Measurements from ENCODE around the gene UGCG.
A peak's percentile ranks its signal among the peaks of the same experiment; 100 is the strongest.
"Not testable (repeated sequence)": the region's sequence is repeated elsewhere in the genome, so short reads cannot be mapped to it uniquely, and the experiment has no call there.

UGCG gene

DNA sequence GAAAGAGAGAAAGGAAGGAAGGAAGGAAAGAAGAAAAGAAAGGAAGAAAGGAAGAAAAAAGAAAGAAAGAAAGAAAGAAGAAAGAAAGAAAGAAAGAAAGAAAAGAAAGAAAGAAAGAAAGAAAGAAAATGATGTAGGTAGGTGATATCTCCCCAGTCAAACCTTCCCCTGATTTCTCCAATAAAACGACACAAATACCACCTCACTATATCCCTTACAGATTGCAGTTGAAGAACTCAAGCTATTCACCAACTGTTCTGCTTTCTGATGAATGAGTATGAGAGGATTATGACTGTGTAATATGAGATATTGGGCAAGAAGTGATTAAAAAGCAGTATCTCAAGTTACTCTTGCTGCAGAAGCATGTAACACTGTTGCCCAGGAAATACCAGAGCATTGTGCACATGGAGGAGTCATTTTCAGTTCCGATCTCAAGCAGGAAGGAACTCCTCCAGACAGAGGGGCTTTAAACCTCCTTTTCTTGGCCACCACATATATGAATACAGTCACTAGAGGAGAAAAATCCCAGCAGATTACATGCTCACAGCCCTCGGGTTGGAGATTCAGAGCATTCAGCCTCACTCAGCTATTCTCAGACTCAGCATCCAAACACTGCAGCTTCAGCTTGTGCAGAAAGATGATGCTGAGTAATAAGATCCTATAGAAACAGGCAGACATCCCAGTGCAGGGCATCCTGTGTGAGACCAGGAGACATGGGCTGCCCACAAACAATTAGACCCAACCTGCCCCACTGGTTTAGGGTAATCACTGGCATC is 61.4 kb downstream of the UGCG start:
- DNase-seq = peak; percentile 20

DNA sequence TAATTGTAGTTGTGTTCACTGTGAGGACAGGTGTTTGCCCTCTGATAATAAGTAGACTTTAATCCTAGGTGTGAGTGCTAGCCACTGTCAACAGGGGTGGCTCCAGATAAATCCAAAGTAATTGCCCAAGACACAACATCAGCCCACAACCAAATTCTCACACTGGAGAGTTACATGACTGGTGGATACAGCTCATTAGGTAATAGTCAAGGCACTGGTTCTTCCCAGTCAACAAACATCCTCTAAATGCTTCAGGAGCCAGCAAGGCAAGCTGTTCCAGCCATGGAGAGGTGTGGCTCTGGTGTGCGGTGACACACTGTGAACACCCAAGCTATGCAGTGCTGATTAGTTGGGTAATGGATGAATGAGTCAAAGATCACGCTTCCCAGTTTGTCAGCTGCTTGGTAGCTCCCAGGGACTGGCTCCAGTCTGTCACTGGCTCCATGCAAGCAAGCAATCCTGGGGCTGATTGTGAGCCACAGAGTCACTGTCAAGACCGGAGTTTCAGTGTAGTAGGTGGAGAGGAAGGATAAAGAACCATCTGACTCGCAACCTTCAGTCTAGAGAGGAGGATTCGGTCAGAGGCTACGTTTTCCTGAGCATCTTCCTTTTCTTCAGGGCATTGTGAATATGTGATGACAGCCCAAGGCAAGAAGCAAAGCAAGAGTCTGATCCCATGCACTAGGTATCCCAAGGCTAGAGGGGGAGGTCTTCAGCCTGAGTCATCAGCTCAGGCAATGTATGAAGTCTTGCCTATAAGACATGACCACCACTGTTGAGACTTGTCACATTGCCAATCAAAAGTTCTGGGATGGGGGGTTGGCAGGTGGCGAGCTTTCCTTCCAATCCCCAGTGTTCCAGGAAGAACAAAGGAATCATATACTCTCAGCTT is 63.1 kb downstream of the UGCG start:
- no peak for DNase-seq

DNA sequence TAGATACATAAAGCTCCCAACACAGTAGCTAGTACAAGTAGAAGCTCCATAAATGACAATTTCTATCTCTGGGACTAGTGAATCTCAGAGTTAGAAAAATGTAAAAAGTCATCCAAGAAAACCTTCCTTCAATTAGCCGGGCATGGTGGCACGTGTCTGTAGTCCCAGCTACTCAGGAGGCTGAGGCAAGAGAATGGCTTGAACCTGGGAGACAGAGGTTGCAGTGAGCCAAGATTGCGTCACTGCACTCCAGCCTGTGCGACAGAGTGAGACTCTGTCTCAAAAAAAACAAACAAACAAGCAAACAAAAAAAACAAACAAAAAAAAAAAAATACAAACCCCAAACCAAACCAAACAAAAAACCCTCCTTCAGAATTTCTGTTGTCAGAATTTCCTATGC is 63.9 kb downstream of the UGCG start:
- DNase-seq = not testable (repeated sequence)

DNA sequence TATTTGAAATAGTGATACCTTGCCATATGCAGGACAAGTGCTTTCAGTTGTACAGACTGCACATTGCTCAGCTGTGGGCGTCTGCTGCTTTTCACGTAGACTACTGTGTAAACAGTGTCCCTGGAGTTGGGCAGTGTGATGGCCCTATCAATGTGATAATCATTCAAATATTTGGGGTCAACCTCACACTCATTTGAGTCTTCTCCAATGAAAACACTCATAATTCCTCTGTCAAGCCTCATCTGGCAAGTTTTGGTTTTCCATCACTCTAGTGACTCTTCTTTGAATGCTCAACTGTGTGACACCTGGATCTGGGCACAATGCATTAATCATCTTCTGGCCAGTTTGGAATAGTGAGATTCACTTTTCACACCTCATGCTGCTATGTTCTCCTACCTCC is 64.4 kb downstream of the UGCG start:
- DNase-seq = no peak

DNA sequence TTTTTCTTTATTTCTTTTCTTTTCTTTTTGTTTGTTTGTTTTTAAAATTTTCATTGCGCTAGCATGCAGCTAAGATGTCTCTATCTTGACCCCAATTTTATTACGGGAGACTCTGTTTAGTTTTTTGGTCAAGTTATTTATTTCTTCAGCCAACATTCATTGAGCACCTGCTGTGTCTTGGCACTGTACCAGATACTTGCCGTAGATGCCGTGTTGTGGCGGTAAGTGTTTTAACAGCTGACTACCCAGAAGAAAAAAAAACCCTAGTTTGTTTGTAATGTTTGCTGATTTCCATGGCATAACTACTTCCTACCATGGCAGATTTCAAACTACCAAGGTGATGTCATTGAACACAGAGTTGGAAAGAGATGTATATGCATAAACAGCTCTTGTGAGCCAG is 65.0 kb downstream of the UGCG start:
- DNase-seq = no peak

DNA sequence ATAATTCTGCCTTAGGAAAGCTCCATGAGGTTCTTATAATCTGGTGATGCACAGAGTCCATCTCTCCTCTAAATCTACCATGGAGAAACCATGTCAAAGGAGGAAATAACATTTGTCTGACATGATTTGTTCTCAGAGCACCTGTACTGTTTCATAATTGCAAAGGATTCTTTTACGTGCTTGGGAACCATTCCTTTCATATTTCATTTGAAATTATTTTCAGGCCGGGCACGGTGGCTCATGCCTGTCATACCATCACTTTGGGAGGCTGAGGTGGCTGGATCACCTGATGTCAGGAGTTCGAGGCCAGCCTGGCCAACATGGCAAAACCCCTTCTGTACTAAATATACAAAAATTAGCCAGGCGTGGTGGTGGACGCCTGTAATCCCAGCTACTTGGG is 65.4 kb downstream of the UGCG start:
- no peak for DNase-seq

DNA sequence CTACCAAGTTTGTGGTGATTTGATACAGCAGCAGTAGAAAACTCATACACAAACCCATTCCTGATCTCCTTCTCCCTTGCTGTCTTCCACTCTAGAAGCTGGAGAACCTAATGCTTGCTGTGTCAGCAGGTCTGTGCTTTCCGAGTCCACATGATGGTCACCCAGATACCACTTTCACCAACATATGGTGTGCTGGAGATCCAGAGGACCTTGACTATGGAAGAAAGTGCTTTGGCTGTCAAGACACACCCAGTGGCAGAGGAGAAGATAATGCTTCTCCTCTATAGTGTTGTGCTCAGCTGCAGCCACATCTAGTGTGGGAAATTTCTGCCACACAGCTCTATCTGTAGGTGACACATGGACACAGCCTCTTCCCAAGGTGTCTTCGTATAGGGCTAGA is 67.4 kb downstream of the UGCG start:
- DNase-seq = no peak

DNA sequence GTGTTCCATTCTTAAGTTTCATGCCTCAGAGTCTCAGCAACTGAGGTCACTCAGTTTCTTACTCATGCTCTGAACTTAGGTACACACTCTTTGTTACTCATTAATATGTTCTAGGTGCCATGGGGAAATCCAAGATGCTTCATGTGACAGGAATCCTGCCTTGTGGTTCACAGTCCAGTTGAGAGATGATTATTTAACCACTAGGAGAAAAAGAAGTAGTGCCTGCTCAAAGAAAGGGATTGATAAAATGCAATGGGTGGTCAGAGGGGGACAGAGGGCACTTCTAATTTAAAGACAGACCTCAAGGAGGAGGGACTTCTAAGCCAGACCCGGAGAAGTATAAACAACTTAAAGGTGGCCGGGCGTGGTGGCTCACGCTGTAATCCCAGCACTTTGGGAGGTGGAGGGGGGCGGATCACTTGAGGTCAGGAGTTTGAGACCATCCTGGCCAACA is 69.0 kb downstream of the UGCG start:
- no peak for DNase-seq

DNA sequence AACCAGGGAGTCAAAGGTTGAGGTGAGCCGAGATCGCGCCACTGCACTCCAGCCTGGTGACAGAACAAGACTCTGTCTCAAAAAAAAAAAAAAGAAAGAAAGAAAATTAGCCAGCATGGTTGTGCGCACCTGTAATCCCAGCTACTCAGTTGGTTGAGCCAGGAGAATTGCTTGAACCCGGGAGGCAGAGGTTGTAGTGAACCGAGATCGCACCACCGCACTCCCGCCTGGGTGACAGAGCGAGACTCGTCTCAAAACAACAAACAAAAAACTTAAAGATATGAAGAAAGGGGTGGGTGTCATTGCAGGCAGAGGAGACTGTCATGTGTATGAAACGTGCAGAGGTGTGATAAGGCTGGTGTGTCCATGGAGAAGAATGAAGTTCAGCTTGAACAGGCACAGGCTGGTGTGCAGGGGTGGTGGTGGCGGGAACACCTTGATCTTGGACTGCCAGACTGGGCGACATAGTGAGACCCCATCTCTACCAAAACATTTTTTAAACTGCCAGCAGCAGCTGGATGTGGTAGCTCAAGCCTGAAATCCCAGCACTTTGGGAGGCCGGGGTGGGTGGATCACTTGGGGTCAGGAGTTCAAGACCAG is 69.6 kb downstream of the UGCG start:
- DNase-seq = no peak

DNA sequence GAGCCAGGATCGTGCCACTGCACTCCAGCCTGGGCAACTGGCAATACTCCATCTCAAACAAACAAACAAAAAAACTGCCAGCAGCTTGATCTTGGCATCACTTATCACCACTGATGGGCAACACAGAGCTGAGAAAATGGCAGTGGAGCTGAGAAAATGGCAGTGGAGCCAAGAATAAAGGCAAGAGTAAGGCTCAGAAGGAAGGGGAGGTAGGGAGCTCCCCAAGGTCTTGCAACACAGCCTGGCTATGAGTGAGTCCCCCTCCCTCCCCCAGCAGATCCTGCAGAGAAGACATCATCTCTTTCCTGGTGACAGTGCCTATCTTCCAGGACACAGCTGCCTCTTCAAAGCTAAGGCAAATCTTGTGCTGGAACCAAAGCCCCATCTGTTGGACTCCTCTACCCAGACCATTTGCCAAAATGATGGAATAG is 70.3 kb downstream of the UGCG start:
- no peak for DNase-seq

DNA sequence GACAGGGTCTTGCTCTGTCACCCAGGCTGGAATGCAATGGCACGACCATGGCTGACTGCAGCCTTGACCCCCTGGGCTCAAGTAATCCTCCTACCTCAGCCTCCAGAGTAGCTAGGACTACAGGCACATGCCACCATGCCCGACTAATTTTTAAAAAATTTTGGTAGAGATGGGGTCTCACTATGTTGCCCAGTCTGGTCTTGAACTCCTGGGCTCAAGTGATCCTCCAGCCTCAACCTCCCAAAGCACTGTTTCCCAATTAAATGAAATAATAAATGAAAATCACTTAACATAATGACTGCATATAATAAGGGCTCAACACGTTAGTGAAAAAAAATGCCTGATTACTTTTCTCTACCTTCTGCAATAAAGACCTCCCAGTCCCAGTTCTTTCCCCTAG is 71.0 kb downstream of the UGCG start:
- DNase-seq = no peak

DNA sequence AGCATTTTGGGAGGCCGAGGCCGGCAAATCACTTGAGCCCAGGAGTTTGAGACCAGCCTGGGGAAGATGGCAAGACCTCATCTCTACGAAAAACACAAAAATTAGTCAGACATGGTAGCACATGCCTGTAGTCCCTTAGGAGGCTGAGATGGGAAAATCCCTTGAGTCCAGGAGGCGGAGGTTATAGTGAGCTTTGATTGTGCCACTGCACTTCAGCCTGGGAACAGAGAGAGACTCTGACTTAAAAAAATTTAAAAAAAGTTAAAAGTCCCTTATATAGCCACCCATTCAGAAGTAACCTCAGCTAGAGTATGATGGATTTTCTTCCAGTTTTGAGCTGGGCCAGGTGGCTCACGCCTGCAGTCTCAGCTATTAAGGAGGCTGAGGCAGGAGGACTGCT is 72.4 kb downstream of the UGCG start:
- DNase-seq = no peak

DNA sequence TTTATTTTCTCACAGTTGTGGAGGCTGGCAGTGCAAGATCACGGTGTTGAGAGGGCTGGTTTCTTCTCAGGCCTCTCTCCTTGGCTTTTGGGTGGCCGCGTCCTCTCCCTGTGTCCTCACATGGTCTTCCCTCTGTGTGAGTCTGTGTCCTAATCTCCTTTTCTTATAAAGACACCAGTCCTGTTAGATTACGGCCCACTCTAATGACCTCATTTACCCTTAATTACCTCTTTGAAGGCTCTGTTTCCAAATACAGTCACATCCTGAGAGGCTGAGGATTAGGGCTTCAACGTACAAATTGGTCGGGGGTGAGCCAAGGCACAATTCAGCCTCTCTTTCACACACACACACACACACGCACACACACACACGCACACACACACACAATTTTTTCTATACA is 73.0 kb downstream of the UGCG start:
- no peak for DNase-seq

DNA sequence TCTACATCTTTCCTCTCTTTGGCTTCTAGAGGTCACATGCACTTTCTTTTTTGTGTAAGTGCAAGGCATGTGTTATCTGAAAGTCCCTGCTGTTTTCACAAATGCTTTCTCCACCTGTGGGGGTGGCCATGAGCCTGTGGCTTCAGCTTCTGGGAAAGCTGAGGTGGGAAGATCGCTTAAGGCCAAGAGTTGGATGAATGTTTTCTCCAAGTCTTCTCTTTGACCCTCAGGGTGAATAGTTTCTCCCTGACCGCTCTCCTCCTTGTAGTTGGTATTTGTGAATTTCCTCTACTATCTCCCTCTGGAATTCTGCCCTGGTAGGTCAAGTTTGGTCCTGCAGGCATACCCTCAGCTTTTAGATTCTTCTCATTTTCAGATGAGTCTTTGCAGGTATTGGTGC is 74.2 kb downstream of the UGCG start:
- DNase-seq = no peak

DNA sequence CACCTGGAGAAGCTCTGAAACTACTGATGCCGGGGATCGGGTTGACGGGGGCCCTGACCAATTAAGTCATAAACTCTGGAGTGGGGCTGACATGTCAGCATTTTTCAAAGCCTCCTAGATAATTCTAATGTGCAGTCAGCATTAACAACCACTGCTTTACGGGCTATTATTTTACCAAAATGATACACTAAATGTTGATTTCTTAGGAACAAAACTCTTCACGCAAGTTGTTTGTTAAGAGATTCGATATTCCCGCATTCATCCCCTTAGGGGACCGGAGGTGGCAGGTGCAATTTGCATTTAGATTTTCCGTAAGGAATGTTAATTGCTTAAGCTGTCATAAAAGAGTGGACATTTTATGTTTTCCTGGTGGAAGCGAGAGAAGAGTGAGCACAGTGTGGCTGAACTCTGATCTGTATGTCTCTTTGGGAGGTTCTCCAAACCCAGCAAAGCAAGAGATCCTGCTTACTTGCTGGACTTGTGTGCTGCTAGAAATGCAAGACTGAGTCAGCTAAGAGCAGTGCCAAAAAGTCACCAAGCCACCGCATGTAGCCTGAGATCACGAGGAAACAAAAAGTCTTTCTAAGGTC is 77.6 kb downstream of the UGCG start:
- no peak for DNase-seq

DNA sequence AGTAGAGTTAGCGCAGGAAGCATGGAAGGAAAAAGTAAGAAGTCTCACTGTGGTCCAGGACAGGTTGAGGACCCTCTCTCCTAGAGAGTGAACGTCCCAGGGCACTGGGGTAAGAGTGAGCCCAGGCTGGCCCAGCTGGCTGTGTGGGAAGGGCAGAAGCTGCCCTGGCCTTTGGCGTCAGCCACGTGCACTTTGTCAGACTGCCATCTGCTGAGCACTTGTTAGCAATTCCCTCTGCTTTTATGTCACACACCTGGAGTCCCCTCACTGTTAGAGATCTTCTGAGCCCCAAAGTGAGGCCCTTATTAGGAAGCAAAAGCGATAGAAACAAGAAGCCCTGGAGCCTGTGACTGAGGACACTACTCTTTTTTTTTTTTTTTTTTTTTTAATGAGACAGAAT is 79.1 kb downstream of the UGCG start:
- DNase-seq = peak; percentile 34

DNA sequence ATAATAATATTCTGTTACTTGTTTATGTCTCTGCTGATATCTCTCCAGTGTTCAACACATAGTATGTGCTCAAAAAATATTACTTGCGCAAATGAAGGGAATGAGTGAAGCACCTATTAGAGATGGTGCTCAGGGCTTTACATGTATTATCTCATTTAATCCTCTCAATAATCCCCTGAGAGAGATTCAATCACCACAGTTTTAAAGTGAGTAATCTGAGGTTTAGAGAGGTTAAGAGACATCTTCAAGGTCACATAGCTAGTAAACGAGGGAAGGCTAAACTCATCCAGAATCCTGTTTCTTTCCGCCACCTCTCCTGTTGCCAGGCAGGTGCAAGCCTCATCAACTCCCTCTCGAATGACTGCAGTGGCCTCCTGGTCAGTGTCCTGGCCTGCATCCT is 82.0 kb downstream of the UGCG start:
- DNase-seq = no peak

DNA sequence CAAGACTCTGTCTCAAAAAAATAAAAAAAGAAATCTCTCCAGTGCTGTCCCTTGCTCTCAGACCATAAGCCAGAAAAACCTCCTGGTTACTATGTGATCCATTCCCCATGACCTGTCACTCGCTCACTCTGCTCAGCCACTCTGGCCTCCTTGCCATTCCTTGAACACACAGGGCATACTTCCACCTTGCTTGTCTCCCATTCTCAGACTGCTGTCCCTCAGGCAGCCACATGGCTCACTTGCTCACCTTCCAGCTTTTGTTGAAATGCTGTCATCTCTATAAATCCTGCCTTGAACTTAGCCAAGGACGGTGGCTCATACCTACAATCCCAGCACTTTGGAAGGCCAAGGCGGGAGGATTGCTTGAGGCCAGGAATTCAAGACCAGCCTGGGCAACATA is 82.9 kb downstream of the UGCG start:
- DNase-seq = no peak

DNA sequence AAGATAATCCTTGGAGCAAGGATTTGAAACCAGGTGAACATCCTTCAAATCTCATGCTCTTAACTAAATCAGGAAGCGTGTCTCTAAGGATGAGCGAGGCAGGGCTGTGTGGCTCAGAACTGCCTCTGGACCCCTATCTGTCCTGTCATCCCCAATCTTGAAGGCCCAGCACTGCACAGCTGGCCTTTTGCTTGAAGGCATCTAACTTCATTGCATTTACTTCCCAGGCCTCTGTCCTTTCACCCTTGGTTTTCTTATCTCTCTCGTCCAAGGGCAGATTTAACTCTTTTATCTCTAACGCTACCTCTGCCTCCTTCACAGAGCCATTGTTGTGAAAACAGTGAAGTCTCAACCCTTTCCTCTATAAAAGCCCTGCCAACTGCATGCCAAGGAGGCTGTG is 83.8 kb downstream of the UGCG start:
- DNase-seq = no peak

DNA sequence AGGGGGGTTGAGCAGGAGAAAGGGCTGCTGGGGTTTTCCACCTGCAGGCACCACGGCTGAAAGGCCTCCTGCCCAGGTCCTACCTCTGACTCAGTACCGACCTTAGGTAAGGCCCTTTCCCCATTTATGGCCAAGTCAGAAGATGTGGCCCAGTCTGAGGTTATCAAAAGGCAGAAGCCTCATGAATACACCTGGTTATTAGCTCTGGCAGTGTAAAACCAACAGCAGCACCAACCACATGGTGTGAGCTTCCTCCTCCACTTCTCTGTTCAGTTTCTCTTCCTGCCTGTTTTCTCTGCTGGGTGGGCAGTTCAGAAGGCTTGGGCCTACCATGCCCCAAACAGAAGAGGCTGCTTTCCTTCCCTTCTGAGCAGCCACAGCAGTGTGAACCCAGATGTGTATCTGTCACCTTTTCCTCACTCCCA is 86.9 kb downstream of the UGCG start:
- DNase-seq = peak; percentile 2

DNA sequence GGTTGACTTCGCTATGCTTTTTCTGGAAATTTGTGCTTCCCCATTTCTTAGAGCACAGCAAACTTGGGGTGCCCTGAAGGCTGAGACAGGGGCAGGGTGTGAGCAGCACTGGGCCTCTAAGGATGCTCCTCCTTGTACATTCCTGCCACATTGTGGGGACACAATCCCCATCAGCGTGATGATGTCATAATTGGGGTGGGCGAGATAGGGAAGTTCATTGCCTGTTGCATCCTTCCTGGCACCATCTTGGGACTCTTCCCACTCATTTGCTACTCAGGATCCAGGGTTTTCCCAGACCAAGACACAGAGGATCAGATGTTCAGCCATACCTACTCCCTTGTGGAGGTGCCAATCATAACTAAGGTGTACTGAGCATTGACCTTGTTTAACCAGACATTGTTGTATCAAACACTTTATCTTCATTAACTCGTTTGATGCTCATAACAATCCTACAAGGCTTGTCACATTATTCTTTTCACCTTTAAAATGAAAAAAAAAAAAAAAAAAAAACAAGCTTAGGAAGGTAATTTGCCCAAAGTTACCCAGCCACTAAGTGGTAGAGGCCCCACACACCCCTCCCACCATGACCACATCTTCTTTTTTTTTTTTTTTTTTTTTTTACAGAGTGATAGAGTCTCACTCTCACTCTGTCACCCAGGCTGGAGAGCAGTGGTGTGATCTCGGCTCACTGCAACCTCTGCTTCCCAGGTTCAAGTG is 87.6 kb downstream of the UGCG start:
- DNase-seq = no peak
